GM21825 (cell line): ENCODE results near the gene CDH2.

Source experiments
- ATAC-seq: cut with Tn5 transposase; IDR thresholded peaks from one replicate; pipeline ENCODE4 v1.9.1; 2021; ENCODE audit warnings: mild to moderate bottlenecking, moderate library complexity; ENCODE audit not compliant: unreplicated experiment

Gene CDH2

DNA sequence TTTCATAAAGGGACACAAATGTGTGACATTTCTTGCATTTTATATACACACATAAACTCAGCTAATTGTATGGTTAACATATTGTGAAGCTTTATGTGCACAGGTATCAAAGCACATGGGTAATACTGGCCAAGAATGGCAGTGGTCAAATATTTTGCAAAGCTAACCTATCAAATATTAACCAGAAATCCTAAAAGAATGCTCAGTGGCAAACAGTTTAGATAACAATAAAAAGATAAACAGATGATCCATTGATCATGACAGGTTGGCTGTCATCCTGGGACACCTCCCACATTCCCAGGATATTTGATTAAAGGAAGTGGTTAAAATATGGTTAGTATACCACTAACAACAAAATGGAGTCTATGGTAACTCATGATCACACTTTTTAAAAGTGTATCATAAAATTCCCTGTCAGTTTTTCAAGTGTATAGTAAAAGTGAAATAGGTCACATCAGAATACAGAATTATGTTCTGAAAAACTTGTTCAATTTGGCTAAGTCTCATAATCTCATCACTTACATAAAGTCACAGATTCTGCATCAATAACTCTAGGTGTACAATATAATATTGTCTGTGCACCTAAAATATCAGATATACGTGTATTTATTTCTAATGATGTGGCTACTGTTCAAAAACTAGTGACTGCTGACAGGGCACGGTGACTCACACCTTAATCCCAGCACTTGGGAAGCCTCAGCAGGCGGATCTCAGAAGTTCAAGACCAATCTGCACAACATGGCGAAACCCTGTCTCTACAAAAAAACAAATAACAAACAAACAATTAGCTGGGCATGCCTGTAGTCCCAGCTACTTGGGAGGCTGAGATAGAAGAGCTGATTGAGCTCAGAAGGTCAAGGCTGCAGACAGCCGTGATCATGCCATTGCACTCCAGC lies 48.9 kb downstream of the CDH2 start:
- ATAC-seq: no peak

DNA sequence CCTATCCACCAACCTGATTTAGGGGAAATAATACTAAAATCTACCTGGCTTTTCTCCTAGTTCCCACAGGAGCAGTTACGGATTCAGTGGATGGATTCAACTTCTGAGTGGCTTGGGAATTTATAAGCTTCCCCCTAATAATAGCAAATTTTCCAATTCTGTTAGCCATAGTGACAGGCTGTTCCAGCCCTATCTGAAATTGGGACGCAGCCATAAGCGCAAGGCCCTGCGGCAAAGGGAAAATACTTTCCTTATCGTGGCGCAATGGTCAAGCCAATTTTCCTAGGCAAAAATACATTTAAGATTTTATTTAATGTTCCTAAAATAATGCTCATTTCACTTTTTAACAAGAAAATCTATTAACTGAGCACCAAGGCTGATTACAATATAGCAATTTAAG lies 49.7 kb downstream of the CDH2 start:
- ATAC-seq: no peak

DNA sequence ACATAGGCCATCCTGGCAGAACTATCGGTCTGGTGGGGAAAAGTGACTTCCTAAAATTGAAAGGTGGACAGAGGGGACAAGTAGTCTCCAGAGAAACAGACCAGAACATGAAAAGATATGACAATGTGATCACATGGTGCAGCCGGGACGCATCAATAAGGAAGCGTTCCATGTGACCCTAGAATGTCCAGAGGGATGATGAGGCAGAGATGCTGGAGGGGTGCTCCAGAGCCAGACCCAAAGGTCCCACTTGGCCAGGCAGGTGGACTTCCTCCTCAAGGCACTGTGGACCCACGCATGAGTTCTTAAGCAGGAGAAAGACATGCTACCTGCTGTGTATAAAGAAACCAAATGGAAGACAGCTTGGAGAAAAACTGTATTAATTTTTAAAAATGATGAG lies 50.2 kb downstream of the CDH2 start:
- no peak for ATAC-seq

DNA sequence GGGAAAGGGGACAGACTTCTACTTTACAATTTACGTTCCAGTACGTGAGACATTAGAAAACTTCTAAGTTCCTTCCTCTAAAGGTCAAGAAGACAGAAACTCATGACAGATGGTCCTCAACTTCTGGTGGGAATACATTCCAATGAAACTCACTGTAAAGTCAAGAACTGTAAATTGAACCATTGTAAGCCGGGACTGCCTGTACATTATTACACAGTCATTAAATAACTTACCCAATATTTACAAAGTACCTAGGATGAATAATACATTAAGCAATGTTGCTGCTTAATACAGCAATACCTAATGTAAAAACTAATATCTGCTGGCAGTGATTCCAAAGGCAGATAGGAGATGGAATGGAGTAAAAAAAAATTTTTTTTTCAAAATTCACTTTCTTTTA lies 51.9 kb downstream of the CDH2 start:
- ATAC-seq: no peak

DNA sequence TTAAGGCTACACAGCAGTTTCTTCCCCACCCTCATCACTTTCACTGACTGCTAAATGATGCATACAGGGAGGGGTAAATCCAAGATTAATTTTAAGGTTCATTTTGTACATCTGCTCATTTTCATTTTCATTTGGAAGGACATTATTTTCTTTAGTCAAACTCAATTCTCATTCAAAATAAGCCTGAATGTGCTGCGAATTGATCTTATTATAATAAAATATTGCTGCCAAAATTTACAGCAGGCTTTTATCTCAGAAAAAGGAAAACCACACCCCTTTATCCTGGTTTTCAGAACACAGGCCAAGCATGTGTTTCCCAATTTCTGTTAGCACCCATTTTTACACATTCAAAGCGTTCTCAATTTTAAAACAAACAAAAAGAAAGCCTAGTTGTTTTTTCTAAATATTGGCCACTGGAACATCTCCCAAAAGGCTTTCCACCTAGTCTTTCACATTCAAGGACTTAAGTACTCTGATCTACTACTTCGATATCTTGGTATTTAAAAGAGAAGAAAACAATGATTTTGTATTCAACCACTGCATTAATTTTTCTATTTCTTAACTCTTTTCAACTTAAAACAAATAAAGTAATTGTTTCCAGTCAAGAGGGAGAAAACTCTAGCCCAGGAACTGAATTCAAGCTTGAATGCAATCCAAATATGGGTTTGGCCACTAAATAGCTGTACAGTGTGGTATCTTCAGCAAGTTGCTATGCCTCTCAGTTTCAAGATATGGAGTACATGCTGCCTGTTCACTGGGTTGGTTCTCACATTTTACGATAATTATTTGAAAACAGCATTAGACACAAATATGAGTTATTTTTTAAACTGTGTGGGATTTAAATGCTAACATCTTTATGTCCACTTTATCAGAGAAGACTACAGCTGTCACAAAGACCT lies 52.5 kb downstream of the CDH2 start:
- no peak for ATAC-seq

DNA sequence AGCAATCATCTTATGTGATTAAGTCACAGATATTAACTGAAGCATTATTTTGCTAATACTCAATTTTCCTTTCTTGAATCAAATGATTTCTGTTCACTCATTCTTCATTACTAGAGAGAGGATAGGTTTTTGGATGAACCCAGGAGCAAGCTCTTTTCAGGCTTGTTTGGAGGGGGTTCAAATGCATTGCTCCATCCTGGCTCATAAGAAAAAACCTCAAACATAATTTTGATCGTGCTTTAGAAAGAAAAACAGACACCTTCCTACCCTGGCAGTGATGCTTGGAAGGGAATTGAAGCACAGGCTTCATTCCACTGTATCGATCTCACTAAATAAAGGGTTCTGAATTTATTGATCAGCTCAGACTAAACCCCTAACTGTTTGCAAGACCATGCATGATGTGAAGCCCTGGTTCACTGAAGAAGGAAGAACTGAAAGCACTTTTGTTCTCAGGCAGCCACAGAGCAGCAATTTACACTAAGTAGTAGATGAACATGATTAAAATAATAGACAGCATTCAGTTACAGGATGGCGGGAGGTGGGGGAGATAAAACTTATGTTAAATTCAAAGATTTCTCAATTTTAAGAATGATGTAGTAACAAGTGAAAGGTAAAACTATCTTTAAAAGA lies 53.4 kb downstream of the CDH2 start:
- no peak for ATAC-seq

DNA sequence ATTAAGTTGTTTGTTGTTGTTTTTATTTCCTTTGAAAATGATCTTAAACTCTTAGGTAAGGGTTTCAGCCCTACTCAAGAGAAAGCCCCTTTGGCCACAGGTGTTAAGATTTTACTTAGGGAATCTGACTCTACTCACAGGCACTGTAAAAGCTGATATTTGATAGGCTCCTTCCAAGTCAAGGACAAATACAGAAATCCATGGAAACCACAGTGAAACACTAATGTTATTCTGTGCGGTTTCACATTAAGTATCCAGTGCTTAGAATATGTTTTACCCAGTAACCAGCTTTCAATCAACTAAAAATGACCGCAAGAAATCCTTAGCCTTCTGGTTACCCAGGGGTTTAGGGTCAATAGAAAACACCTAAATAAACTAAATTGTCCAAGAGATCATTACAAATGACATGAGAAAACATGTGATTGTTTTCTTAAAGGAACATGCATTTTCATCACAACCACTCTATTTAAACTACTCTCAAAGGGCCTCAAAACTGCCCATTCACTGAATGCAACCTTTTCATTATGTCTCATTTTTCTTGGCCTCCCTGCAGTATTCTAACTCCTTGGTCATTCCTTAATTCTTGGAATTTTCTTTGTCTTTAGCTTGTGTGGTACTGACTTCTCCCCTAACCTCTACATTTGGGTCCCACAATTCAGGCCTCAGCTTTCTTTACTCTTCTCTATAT lies 56.0 kb downstream of the CDH2 start:
- no peak for ATAC-seq

DNA sequence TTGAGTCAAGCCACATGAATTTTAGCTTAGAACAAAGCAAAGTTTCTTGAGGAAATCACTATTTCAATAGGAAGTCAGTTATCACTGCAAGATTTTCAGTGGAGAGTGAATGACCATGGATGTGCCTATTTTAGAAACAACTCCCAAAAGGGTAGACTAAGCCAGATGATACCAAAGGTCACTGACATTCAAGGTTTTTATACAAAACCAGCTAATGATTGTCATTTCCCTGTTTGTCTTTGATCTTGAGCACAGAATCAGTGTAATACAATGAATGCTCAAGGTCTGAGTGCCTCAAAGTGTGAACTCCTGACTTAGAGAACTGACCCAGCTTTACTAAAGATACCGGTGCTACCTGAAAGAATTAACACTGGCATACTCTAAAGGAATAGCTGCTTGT lies 60.5 kb downstream of the CDH2 start:
- ATAC-seq: no peak

DNA sequence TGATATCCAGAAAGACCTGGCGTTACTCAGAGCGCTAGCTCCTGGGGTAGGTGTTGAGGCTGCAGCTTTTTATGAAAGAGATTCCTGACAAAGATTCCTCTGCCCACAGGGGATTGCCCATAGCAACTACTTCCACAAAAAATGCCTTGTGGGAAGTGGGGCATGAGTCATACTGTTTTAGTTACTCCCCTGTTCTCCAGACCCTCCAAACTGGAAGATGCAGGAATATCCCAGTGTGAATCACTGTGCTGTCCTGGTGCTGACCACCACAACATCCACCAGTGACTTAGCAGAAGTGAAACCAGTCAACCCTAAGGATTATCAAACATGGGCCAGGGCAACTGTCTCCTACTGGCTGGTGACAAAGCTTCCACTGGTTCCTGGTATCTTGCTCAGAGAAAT lies 61.8 kb downstream of the CDH2 start:
- ATAC-seq: no peak

DNA sequence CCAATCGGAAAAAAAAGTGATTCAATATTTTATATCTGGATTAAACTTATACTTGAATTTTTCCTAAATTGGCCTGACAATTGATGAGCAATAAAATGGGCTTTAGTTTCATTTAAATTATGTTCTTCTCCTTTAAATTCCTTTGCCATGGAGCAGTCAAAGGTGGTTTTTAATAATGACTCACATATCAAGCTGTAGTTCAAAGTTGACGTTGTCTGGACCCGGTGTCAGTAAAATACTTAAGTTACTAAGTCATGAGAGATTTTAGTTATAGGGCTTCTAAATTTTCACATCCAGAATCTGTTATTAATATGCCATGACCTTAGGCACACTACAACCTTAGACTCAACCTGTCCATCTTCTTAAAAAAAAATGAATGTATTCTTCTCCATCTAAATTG lies 62.5 kb downstream of the CDH2 start:
- ATAC-seq: no peak

DNA sequence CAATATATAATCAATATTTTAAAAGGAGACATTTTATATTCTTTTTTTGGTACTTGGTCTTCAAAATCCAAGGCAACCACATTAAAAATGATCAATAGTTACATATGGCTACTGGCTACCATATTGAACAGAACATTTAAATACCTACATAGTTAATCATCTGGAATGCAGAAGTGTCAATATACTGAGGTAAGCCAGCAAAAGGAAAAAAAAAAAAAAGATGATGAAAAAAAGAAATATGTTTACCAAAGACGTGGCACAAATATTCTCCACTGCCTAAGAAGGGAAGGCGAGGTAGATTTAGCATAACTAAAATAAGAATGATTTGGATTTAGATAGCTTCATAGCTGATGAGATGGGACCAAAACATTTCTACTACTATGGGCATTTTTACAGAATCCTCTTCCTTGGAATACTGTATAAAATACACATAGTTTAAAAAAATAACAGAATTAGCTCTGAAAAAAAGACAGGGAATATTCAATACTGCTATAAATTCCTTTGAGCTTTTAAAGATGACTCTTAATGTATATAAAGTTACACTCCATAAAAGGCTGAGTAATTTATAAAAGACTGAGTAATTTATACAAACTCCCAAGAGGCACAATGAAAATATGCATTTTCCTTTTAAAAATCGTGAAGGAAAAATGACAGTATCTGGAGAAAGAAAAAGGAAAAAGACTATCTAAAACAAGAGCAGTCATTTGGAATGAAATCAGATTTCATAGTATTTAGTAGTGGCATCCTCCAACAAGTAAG lies 63.5 kb downstream of the CDH2 start:
- ATAC-seq: no peak

DNA sequence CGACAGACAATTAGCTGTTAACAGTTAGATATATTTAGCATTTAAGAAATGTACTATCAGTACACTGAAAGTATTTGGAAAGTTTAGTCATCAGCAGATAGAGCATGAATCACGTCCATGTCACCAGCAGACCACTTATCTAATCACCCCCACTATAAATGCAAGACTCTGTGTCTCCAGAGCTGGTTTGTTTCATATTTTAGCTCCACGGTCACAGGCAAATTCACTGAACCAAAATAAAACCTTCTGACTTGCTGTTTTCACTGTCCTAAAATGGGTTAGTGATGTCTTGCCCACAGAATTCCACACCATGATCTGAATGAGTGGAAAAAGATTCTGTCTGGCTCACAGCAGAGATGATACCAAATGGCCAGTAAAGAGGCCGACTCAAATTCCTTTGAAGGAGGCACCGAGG lies 64.9 kb downstream of the CDH2 start:
- ATAC-seq: no peak

DNA sequence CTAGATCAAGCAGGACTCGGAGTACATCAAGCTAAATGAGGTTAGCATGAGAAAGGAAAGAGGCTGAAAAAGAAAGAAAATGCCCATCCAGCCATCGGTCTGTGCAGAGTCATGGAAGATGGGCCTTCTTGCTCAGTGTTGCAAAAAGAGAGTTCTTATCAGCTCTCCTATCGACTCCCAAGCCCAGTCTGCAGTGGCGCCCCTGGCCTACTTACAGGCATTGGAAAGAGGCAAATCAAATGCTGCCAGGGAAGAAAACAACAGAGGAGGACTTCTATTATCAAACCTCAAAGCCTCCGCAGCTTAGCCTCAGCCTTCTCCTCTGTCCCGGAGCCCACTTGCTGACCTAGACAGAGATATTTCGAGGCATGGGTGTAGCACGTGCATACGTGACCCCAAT lies 66.0 kb downstream of the CDH2 start:
- no peak for ATAC-seq

DNA sequence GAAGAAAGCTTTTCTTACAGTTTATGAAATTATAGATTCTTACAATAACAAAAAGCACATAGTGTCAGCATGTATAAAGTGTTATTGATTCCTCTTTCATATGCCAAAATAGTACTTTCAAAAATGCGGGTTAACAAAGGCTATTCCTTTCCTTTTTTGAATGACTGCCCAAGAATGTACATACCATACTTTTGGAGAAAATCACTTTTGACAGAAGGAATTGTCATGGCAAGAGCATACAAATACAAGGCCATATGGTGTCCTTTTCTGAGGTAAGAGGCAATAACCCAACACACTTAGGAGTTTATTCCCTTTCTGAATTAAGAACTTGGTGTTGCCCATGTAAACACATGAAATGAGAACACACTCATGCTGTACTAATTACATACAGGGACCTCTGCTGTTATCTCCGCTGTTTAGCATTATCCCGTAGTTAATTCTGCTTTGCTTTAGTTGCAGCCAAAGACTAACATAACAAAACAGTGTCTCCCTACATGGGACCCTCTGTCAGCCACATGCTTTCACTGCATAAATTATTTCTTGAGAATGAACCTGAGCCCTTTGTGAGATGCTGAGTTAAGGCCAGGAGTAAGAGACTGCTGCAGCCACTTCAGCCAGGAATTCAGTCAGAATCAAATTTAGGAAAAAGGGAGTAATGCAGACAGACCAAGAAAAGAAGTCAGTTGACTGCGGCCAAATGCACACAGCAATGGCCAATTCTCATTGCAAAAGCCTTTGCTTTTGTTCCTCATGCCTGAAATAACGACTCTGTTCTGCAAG lies 67.0 kb downstream of the CDH2 start:
- ATAC-seq: no peak

DNA sequence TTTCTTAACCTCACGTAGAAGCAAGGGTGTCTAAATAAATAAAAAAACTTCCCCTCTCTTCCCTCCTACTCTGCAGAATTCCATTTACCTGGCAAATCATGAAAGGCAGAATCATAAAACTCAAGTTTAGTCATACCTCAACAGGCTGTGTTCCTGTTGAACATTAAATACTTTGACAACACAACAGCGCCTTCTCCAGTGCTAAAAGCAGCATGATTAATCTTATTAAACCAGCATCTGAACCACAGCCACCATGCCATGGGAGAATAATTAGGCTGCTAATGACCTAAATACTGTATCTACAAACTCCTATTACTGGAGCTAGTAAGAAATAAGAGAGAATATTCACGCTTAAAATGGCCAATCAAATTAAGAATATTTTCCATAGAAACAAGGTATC lies 68.1 kb downstream of the CDH2 start:
- no peak for ATAC-seq

DNA sequence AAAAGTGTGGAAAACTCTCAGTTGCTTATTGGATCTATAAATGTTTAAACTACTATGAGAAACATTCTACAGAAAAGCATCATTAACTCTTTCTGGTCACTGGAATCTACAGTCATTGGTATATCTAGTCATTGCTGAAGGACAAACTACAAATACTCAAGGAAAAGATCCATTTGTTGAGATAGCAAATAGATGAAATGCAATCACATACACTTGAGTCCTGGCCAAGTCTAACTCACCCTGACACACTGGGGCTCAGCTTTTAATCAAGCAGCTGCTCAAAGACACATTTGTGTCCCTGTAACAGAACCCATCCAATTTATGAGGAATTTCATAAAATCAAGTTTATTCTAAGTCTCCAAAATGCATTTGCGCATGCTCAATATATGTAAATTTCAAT lies 68.7 kb downstream of the CDH2 start:
- no peak for ATAC-seq

DNA sequence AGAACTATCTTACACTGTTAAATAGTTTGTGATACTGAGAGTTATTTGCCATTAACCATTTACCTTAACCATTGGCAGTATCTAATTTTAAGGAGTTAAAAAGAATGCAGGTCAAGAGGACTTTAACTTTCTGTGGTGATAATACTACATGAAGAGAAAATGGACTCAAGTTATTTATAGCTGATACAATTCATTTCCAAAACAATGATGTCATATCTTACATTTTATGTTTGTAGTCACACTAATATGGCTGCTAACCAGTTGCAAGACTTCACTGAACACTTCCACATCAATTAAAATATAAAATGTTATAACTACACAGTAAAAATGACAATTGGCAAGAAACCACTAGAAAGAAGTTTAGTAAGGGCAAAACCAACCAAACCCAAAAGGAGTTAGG lies 77.7 kb downstream of the CDH2 start:
- ATAC-seq: no peak

DNA sequence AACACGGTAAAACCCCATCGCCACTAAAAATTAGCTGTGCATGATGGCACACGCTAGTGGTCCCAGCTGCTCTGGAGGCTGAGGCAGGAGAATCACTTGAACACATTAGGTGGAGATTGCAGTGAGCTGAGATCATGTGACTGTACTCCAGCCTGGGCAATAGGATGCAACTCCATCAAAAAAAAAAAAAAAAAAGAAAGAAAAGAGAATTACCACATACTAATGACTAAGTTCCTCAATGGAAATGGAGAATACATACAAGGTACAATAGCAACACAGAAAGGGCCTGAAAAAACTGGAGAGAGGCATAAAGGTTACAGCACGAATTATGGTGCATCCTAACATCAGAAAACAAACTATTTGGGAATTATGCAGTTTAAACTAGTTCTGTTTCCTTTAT lies 81.3 kb downstream of the CDH2 start:
- ATAC-seq: no peak

DNA sequence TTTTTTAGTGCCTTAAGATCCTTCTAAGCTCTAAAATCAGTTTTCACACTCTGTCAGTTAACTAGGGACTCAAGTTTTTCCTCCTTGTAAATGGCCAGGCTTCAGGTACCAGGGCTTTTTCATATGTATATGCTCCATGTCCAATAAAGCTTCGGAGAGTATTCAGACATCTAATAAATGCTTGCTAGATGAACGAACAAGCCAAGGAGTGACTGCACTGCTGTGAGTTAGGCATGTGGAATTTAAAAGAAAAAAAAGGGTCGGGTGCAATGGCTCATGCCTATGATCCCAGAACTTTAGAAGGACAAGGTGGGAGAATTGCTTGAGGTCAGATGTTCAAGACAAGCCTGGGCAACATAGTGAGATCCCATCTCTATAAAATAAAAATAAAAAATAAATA lies 81.9 kb downstream of the CDH2 start:
- no peak for ATAC-seq

DNA sequence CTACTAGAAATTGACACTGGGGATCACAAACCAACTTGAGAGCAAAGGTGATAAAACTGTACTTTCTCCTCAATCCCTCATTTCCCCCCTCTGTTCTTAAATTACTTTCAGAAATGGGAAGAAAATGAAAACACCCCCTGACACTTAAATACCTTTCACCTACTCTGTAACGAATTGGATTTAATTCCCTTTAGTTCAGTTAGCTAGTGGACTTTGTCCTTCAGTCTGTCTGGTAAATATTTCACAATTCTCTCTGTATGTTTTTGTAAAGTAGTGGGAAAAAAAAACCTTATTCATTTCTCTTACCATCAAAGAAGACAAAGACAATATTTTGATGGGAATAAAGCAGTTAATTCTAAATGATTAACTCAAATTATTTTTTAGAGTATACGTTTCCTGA lies 85.7 kb downstream of the CDH2 start:
- no peak for ATAC-seq
